ENCODE measurements around the gene SLC5A3. TPM values are rescaled to one million over a fixed set of nuclear protein-coding genes. Genes with fewer than 3 reads are reported as not detected.

Gene SLC5A3
- total RNA-seq, 1 experiment from 2014 or later = 29.4 TPM

- no peaks in the 10 kb centered on the region for H3K36me3 ChIP-seq (ENCODE audit: control insufficient read depth, insufficient read depth, low read length)
- ChIA-PET CTCF (no interaction called here), POLR2A (no interaction called here)
- in situ Hi-C loops (cut with HindIII; ENCODE audit: low pct_unique_long_range_greater_than_20kb, low sequenced_read_pairs) (no loop called here), intact Hi-C loops (cut with micrococcal nuclease; ENCODE audit: unreplicated experiment) (no loop called here)
- no peak overlapping the region for H3K27ac ChIP-seq (ENCODE audit: low read length)
- TF ChIP-seq TCF7L2 (IDR thresholded peaks at IDR 0.05; ENCODE audit: low read depth, low read length) (no peak), REST (IDR thresholded peaks at IDR 0.05; ENCODE audit: insufficient read depth in 1 of 2, low read depth in 2 of 2, low read length in 1 of 2) (no peak), CTCF (IDR thresholded peaks at IDR 0.05) (no peak), SIN3A (IDR thresholded peaks at IDR 0.05; ENCODE audit: borderline replicate concordance, insufficient read depth, low read depth, low read length) (no peak), POLR2AphosphoS5 (IDR thresholded peaks at IDR 0.05; ENCODE audit: low read depth, low read length) (no peak)
- DNase-seq (ENCODE audit: low read depth, low spot score) (no peak), ATAC-seq (no peak)
- BruUV-seq (replicated peaks) = no TSS peak
- H3K4me3 ChIP-seq (ENCODE audit: low read depth in 2 of 2, low read length in 2 of 2) = no peak overlapping the region
- peaks cover 11% of the 10 kb centered on the region for H3K4me1 ChIP-seq (ENCODE audit: control insufficient read depth, insufficient read depth, low read length)
- H3K27me3 ChIP-seq (ENCODE audit: control insufficient read depth, insufficient read depth, low read length) = no peaks in the 10 kb centered on the region
- no peaks in the 10 kb centered on the region for H3K9me3 ChIP-seq (ENCODE audit: control insufficient read depth, insufficient read depth, low read depth, low read length)
Measured at GRCh38 chr21:34113842-34114241, 40.5 kb downstream of the SLC5A3 start.

- ChIA-PET CTCF (no interaction called here), POLR2A (no interaction called here)
- Histone ChIP-seq H3K4me3 (ENCODE audit: low read depth in 2 of 2, low read length in 2 of 2) (no peak overlapping the region), H3K27me3 (ENCODE audit: control insufficient read depth, insufficient read depth, low read length) (no peaks in the 10 kb centered on the region), H3K36me3 (ENCODE audit: control insufficient read depth, insufficient read depth, low read length) (no peaks in the 10 kb centered on the region; the same call in 1 of the 2 replicates), H3K4me1 (ENCODE audit: control insufficient read depth, insufficient read depth, low read length) (peaks cover 6% of the 10 kb centered on the region), H3K9me3 (ENCODE audit: control insufficient read depth, insufficient read depth, low read depth, low read length) (no peaks in the 10 kb centered on the region), H3K27ac (ENCODE audit: low read length) (no peak overlapping the region)
- DNase-seq (ENCODE audit: low read depth, low spot score) (no peak), ATAC-seq (no peak)
- TF ChIP-seq POLR2AphosphoS5 (IDR thresholded peaks at IDR 0.05; ENCODE audit: low read depth, low read length) (no peak), REST (IDR thresholded peaks at IDR 0.05; ENCODE audit: insufficient read depth in 1 of 2, low read depth in 2 of 2, low read length in 1 of 2) (no peak), SIN3A (IDR thresholded peaks at IDR 0.05; ENCODE audit: borderline replicate concordance, insufficient read depth, low read depth, low read length) (no peak), TCF7L2 (IDR thresholded peaks at IDR 0.05; ENCODE audit: low read depth, low read length) (no peak), CTCF (IDR thresholded peaks at IDR 0.05) (no peak)
- in situ Hi-C loops (cut with HindIII; ENCODE audit: low pct_unique_long_range_greater_than_20kb, low sequenced_read_pairs) (no loop called here), intact Hi-C loops (cut with micrococcal nuclease; ENCODE audit: unreplicated experiment) (no loop called here)
- no TSS peak for BruUV-seq (replicated peaks)
Measured at GRCh38 chr21:34115160-34115559, 41.8 kb downstream of the SLC5A3 start.
